GM10248 (cell line): ENCODE measurements around the gene CD24.

Experiments
- CTCF ChIA-PET: fragments of 300-600 bp; sonication (Branson Sonifier 250); formaldehyde crosslinking; extraction: SDS; loops from one replicate; lab custom pipeline; 2021; ENCODE audit warnings: antibody characterized with exemption; lab: Yijun Ruan, JAX
- POLR2A ChIA-PET: fragments of 350-650 bp; sonication (Branson Sonifier 250); formaldehyde crosslinking; extraction: SDS; loops from one replicate; lab custom pipeline; 2020; ENCODE audit warnings: antibody characterized with exemption; lab: Yijun Ruan, JAX
- DNase-seq: peaks from one replicate; pipeline ENCODE4 v3.0.0; 2012; ENCODE audit errors: extremely low spot score
- CTCF ChIP-seq: IDR thresholded peaks from 2 replicates; pipeline ENCODE4 v1.5.1; 2012; ENCODE audit warnings: mild to moderate bottlenecking, low read depth; ENCODE audit errors: extremely low read depth, missing control alignments, control extremely low read depth

The CD24 gene

GRCh38 chr6:106964099-106964498 is 10.4 kb downstream of the CD24 start:
- CTCF ChIA-PET: no interaction called here
- no peak for DNase-seq
- TF ChIP-seq CTCF: no peak
- POLR2A ChIA-PET: no interaction called here

GRCh38 chr6:106963544-106963943 is 11.0 kb downstream of the CD24 start:
- DNase-seq: no peak
- CTCF ChIA-PET: no interaction called here
- no peak for TF ChIP-seq CTCF
- POLR2A ChIA-PET: no interaction called here

- no peak for DNase-seq
- TF ChIP-seq CTCF: no peak
- ChIA-PET CTCF (interaction anchor here (1.2 to 2.0 kb wide), 3 partner anchors 13 to 518 kb away, joined by 3 to 5 read pairs (median 3); no protein-coding TSS in a partner anchor), POLR2A (no interaction called here)
These were observed 12.7 kb downstream of the CD24 start for GRCh38 chr6:106961801-106962200.

GRCh38 chr6:106961136-106961535 is 13.4 kb downstream of the CD24 start:
- TF ChIP-seq CTCF: no peak
- no peak for DNase-seq
- CTCF ChIA-PET: interaction anchor here (0.8 to 2.0 kb wide), 3 partner anchors 13 to 517 kb away, joined by 3 to 5 read pairs (median 3); no protein-coding TSS in a partner anchor

GRCh38 chr6:106959985-106960384 is 14.5 kb downstream of the CD24 start:
- no peak for TF ChIP-seq CTCF
- POLR2A ChIA-PET: no interaction called here
- CTCF ChIA-PET: no interaction called here
- DNase-seq: no peak

More at GRCh38 chr6:106961136-106961535, 13.4 kb downstream of the CD24 start:
- POLR2A ChIA-PET: no interaction called here

GRCh38 chr6:106939848-106940247 is 34.7 kb downstream of the CD24 start:
- POLR2A ChIA-PET: no interaction called here

More at GRCh38 chr6:106939848-106940247, 34.7 kb downstream of the CD24 start:
- CTCF ChIA-PET: no interaction called here
- DNase-seq: peak; percentile 67
- TF ChIP-seq CTCF: no peak
